Activated CD8-positive, alpha-beta memory T cell treated with anti-CD3 and anti-CD28 coated beads, Interleukin-2, amount 50 U/mL, for 4 hours (primary cell): ENCODE measurements around the gene SOST.
A peak's percentile ranks its signal among the peaks of the same experiment; 100 is the strongest.

ENCODE experiments used
- DNase-seq: peaks from one replicate; pipeline ENCODE4 v3.0.0-alpha.2; 2020

The SOST gene

GRCh38 chr17:43740541-43740940 is 18.1 kb downstream of the SOST start:
- DNase-seq, result no peak

DNA sequence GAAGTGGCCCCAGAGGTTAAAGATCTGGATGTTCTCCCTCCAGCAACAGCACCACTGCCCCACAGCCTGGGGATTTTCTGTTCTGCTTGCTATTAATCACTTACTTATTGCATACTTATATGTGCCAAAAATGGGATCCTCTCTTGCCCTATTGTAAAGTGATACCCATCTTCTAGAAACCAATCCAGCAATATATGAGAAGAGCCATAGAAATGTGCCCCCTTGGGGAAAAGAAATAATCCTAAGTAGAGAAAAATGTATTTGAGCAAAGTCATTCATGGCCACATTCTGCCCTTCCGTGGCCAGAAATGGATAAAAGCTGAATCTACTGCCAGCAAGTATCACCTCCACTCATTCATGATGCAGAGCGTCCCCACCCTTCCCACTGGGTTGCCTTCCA is 20.9 kb downstream of the SOST start:
- DNase-seq, result no peak

- no peak for DNase-seq
These were observed 22.2 kb downstream of the SOST start for GRCh38 chr17:43736389-43736788.

- DNase-seq, result no peak
These were observed 24.2 kb downstream of the SOST start for GRCh38 chr17:43734376-43734775.

DNA sequence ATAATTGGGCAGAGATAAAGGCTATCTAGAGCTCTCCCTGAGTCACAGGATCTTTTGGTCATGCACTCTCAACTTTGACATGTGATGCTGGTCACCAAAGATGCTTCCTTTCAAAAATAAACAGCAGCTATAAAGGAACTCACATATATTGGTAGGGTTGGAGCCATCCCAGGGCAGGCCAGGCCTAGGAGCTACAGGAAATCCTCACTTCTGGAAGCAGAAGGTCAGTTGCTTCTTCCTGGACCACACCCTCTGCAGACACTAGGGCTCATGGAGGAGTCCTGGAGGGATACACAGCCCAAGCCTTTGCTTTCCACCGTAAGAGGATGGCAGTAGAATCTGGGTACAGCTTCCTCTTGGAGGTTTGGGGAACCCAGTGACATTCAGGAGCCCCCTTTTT is 24.6 kb downstream of the SOST start:
- DNase-seq, result no peak

DNA sequence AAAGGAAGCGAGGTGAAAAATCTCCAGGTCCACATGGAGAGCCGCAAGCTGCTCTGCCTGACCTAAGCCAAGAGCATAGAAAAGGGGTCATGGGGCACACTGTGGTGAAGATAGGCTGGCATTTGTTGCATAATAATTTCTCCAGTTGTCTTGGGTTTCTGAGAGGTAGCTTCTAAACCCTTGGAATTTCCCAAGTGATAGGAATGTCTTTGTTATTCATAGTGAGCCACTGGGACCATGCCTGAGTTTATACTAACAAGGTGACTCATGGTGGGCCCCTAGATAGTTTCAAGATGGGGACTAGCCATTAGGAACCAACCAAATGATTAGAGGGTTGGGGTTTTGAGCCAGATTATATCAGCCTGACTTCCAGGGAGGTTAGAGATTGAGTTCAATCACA is 25.6 kb downstream of the SOST start:
- DNase-seq, result no peak

- DNase-seq, result no peak
These were observed 30.5 kb downstream of the SOST start for GRCh38 chr17:43728081-43728480.

GRCh38 chr17:43723697-43724359 is 34.8 kb downstream of the SOST start:
- no peak for DNase-seq

DNA sequence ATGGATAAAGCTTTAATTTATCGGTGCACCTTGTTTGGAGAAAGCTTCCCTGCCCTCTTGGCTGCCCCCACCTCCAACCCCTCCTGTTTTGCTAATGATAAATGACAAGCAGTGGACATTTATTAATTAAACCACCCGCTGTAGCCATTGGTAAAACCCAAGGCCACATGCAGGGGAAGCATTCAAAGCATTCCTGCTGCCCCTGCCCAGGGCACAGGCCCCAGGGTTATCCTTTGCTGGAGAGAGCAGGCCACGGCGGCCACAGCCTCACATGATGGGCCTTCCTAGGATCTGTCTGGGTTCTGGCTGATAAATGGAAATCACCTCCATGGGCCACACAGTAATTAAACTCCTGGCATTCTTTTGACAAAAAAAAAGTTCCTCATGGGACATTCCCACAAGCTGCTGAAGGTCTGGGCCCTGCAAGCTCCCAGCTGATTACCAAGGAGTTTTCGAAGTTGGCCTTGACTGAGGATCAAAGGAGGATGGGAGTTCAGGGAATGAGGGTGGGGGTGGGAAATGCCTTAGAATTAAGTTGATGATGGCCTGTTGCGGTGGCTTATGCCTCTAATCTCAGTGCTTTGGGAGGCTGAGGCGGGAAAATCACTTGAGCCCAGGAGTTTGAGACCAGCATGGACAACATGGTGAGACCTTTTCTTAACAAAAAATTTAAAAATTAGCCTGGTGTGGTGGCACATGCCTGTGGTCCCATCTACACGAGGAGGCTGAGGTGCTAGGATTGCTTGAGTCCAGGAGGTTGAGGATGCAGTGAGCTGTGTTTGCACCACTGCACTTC is 35.5 kb downstream of the SOST start:
- no peak for DNase-seq

GRCh38 chr17:43722269-43722619 is 36.3 kb downstream of the SOST start:
- DNase-seq, result no peak

GRCh38 chr17:43721537-43722268 is 36.9 kb downstream of the SOST start:
- DNase-seq, result no peak

GRCh38 chr17:43720311-43721060 is 38.1 kb downstream of the SOST start:
- peak; percentile 77 for DNase-seq

DNA sequence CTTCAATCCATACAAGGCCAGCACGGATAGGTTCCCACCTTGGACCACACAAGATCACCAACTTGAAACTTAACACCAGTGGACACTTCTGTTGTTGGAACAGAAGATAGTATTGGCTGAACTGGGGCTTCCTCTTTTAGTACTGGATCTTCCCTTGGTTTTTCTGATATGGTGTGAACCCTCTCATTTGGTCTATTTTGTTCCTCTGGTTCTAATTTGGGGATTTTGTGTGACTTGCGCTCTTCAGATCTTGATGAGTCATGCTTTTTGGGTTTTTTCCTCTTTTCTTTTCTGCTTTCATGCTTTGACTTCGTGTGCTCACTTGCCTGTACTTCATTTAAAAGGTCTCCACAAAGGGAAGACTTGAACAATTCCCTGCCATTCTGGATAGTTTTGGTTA is 39.0 kb downstream of the SOST start:
- no peak for DNase-seq

DNA sequence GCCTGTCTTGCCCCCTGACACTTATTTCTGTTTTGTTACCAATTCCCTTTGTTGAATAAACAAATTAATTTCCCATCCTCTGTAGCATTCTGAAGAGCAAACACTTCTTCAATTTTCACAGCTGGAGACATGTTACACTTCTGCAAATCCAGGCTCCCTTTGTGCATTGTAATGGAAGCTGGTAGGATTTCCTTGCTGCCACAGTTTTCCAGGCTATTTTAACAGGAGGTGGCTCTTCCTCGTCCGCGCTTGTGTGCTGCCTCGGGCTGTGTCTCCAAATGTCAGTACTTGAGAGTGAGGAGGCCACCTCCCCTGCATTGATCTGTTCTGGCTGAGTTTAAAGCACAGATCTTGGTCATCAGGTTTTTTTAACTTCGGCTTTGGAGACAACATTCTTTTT is 40.0 kb downstream of the SOST start:
- no peak for DNase-seq

DNA sequence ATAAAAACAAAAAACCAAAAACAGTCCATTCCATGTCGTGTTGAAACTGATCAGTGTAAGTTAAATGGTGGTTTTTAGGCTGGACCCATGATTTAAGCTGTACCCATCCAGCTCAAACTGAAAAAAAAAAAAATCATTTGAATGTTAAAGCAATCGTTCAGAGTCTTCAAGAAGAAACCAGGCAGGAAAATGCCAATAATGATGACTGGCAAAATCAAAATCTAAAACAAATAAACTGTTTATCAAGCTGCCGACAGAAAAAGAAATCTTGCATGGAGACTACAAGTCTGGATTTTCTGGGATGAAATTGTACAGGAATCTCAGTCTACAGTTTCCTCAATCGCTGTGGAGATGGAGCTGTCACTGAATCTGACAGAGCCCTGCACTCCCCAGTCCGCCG is 40.7 kb downstream of the SOST start:
- no peak for DNase-seq

DNA sequence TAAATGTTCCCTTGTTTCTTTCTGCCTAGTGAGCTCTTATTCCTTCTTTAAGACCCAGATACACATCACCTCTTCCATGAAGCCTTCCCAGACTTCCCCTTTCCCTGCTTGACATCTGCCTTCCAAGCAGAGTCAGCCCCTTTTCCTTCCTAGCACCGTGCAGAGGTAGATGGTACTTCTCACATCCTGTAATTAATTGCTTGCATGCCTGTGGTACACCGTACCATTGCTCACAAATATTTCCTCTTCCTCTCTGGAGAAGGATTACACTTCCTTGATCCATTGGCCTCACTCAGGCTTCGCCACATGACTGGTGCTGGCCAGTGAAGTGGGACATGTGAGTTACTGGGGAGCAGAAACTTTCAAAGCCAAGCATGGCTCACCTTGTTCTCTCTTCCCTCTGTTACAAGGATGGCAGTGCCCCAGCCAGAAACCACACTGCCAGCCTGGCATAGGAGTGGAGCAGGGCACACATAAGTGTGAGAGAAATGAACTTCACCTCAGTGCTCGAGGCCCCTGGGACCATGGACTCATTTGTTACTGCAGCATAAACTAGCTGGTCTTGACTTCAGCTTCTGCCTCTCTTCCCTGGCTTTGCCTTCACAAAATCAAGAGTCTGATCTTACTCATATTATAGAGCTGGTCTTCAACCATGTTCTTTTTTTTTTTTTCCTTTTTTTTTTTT is 44.0 kb downstream of the SOST start:
- DNase-seq, result no peak

GRCh38 chr17:43713494-43714162 is 45.0 kb downstream of the SOST start:
- DNase-seq, result no peak

- no peak for DNase-seq
These were observed 46.2 kb downstream of the SOST start for GRCh38 chr17:43712397-43712796.

GRCh38 chr17:43710101-43710500 is 48.5 kb downstream of the SOST start:
- no peak for DNase-seq

DNA sequence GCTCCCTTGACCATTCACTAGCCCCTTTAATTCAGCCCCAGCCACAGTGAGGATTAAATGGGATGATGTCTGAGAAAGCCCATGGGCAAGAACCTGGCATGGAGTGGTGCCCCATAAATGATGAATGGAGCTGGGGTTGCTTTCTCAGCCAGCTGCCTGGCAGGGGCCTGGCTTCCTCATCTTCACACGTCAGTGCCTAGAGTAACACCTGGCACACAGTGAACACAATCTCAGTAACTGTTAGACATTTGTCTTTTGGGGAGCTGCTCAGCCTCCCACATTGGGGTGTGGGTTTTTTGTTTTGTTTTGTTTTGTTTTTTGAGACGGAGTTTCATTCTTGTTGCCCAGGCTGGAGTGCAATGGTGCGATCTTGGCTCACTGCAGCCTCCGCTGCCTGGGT is 49.4 kb downstream of the SOST start:
- DNase-seq, result no peak

DNA sequence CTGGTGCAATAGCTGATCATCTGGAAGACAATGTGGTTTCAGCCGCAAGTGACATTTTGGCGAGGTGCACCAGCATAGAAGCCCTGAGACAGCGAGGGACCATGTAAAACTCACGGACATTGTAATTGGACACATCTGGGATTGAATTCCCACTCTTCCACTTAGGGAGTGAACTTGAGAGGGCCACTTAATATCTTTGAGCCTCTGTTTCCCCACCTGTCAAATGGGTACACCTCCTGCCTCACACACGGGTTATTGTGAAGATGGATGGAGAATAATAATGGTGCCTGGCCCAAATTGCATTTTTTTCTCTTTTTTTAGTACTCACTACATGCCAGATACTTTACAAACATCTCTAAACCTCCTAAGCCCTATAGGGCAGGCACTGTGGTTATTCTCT is 51.4 kb downstream of the SOST start:
- no peak for DNase-seq

DNA sequence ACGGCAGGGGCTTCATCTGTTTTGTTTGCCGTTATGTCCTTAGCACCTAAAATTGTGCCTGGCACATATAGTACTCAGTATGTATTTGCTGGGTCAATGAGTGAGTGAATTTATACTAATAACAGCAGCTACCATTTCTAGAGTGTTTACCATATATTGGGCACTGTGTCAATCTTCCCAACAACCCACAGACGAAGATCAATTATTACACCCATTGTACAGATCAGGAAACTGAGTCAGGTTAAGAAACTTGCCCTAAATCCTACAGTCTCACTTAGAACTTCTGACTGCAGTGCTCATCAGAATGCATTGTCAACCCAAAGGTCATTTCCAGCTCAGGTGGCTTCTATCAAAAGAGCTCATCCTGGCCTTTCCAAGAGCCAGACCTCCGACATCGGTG is 52.4 kb downstream of the SOST start:
- DNase-seq, result no peak
